Measurements from ENCODE around the gene PHLDB2. TPM values are rescaled to one million over a fixed set of nuclear protein-coding genes. Genes with fewer than 3 reads are reported as not detected.

Gene PHLDB2
- total RNA-seq, 4 donors from 2014 or later = 23.5 to 81.5 (median 26.2) TPM

- WGBS, 2 donors = 51 to 54% methylated on average over 3 of the region's 3 CpGs
- H3K4me3 ChIP-seq (ENCODE audit: low read depth, poor library complexity, severe bottlenecking) = no peak overlapping the region
- no peak for DNase-seq (ENCODE audit: low spot score in 2 of 2)
- intact Hi-C loops (cut with DNase I; ENCODE audit: low total_unique reads) = no loop called here
- TF ChIP-seq POLR2A (IDR thresholded peaks at IDR 0.05) (no peak), CTCF (IDR thresholded peaks at IDR 0.05) (no peak)
These were observed 97.4 kb downstream of the PHLDB2 start for GRCh38 chr3:111956449-111956848.

GRCh38 chr3:111956995-111957734 is 98.1 kb downstream of the PHLDB2 start:
- DNase-seq (ENCODE audit: low spot score in 2 of 2) = no peak

GRCh38 chr3:111961461-111962164 is 102.5 kb downstream of the PHLDB2 start:
- 66 to 73% methylated on average over 3 of the region's 3 CpGs for WGBS, 2 donors
- intact Hi-C loops (cut with DNase I; ENCODE audit: low total_unique reads) = loop anchor here (10.0 kb wide), 1 partner anchor 97 kb away; no protein-coding TSS in a partner anchor
- DNase-seq (ENCODE audit: low spot score in 2 of 2) = no peak

More at GRCh38 chr3:111956995-111957734, 98.1 kb downstream of the PHLDB2 start:
- intact Hi-C loops (cut with DNase I; ENCODE audit: low total_unique reads) = no loop called here
- H3K4me3 ChIP-seq (ENCODE audit: low read depth, poor library complexity, severe bottlenecking) = no peak overlapping the region
- 69 to 72% methylated on average over 4 of the region's 4 CpGs for WGBS, 2 donors
- TF ChIP-seq POLR2A (IDR thresholded peaks at IDR 0.05) (no peak), CTCF (IDR thresholded peaks at IDR 0.05) (no peak)

GRCh38 chr3:111963424-111963823 is 104.4 kb downstream of the PHLDB2 start:
- no peak for DNase-seq (ENCODE audit: low spot score in 2 of 2)
- WGBS, 2 donors = 72 to 74% methylated on average over 1 of the region's 1 CpG
- TF ChIP-seq POLR2A (IDR thresholded peaks at IDR 0.05) (no peak), CTCF (IDR thresholded peaks at IDR 0.05) (no peak)
- intact Hi-C loops (cut with DNase I; ENCODE audit: low total_unique reads) = loop anchor here (10.0 kb wide), 1 partner anchor 99 kb away; no protein-coding TSS in a partner anchor
- H3K4me3 ChIP-seq (ENCODE audit: low read depth, poor library complexity, severe bottlenecking) = no peak overlapping the region

More at GRCh38 chr3:111961461-111962164, 102.5 kb downstream of the PHLDB2 start:
- no peak for TF ChIP-seq POLR2A (IDR thresholded peaks at IDR 0.05)
- TF ChIP-seq CTCF (IDR thresholded peaks at IDR 0.05) = no peak
- no peak overlapping the region for H3K4me3 ChIP-seq (ENCODE audit: low read depth, poor library complexity, severe bottlenecking)

GRCh38 chr3:111965484-111965883 is 106.4 kb downstream of the PHLDB2 start:
- intact Hi-C loops (cut with DNase I; ENCODE audit: low total_unique reads) = loop anchor here (5.0 to 10.0 kb wide), 2 partner anchors 101 to 248 kb away; no protein-coding TSS in a partner anchor
- DNase-seq (ENCODE audit: low spot score in 2 of 2) = no peak
- H3K4me3 ChIP-seq (ENCODE audit: low read depth, poor library complexity, severe bottlenecking) = no peak overlapping the region
- 93 to 95% methylated on average over 2 of the region's 2 CpGs for WGBS, 2 donors
- no peak for TF ChIP-seq POLR2A (IDR thresholded peaks at IDR 0.05)
- TF ChIP-seq CTCF (IDR thresholded peaks at IDR 0.05) = no peak

Measured in lower leg skin (tissue), 4 donors.